HEK293 (cell line): ENCODE measurements around the gene MAP4K2.

Experiments
- CTCF ChIA-PET: fragments of 350-600 bp; formaldehyde crosslinking; extraction: SDS; loops from one replicate; lab custom pipeline; 2021; ENCODE audit warnings: antibody characterized with exemption; lab: Yijun Ruan, JAX
- POLR2A ChIA-PET: fragments of 300-600 bp; formaldehyde crosslinking; extraction: SDS; loops from one replicate; lab custom pipeline; 2020; ENCODE audit warnings: antibody characterized with exemption, inconsistent platforms; lab: Yijun Ruan, JAX
- H3K27ac ChIP-seq: fragments of 200-500 bp; sonication (Bioruptor generic); 2 replicates; pipeline ENCODE4 v1.5.1; 2014; ENCODE audit warnings: low read depth, low read length, control low read depth, inconsistent platforms; ENCODE audit errors: extremely low read depth
- H3K36me3 ChIP-seq, 2 experiments: fragments of 200-500 bp in 1 of 2; sonication (Bioruptor generic) in 1 of 2; 1 replicate in 1 of 2; 2 replicates in 1 of 2; pipeline ENCODE4 v1.5.1; 2014 to 2017; ENCODE audit warnings: inconsistent platforms in 2 of 2, low read length in 2 of 2; ENCODE audit not compliant: control insufficient read depth in 2 of 2, insufficient read depth in 1 of 2
- H3K4me1 ChIP-seq: fragments of 200-500 bp; sonication (Bioruptor generic); 2 replicates; pipeline ENCODE4 v1.5.1; 2014; ENCODE audit warnings: mild to moderate bottlenecking, low read length, inconsistent platforms; ENCODE audit not compliant: control insufficient read depth, insufficient read depth
- H3K4me3 ChIP-seq: 2 replicates; pipeline ENCODE4 v1.5.1; 2011; ENCODE audit warnings: low read depth, mild to moderate bottlenecking, control low read depth, low read length, moderate library complexity
- H3K9me3 ChIP-seq: fragments of 200-500 bp; sonication (Bioruptor generic); 2 replicates; pipeline ENCODE4 v1.5.1; 2014; ENCODE audit warnings: low read depth, low read length, inconsistent platforms; ENCODE audit not compliant: control insufficient read depth, insufficient read depth
- AEBP2 ChIP-seq: fragments of 450-650 bp; formaldehyde crosslinking; IDR thresholded peaks from 2 replicates; pipeline ENCODE4 v1.5.1; 2016; ENCODE audit warnings: missing biosample characterization, missing genetic modification characterization, borderline replicate concordance
- ATF2 ChIP-seq: fragments of 450-650 bp; formaldehyde crosslinking; IDR thresholded peaks from 2 replicates; pipeline ENCODE4 v1.5.1; 2016; ENCODE audit warnings: missing biosample characterization, missing genetic modification characterization, low read depth
- MZF1 ChIP-seq: fragments of 450-650 bp; formaldehyde crosslinking; IDR thresholded peaks from 2 replicates; pipeline ENCODE4 v1.5.1; 2017; ENCODE audit warnings: missing biosample characterization, missing genetic modification characterization, borderline replicate concordance
- PRDM1 ChIP-seq: fragments of 450-650 bp; formaldehyde crosslinking; IDR thresholded peaks from 2 replicates; pipeline ENCODE4; 2016; ENCODE audit warnings: missing biosample characterization, missing genetic modification characterization
- SP7 ChIP-seq: fragments of 450-650 bp; formaldehyde crosslinking; IDR thresholded peaks from 2 replicates; pipeline ENCODE4 v1.5.1; 2016; ENCODE audit warnings: missing biosample characterization, missing genetic modification characterization
- ZBTB21 ChIP-seq: fragments of 450-650 bp; formaldehyde crosslinking; IDR thresholded peaks from 2 replicates; pipeline ENCODE4 v1.5.1; 2017; ENCODE audit warnings: missing biosample characterization, missing genetic modification characterization
- ZBTB7A ChIP-seq: fragments of 450-650 bp; formaldehyde crosslinking; IDR thresholded peaks from 2 replicates; pipeline ENCODE4 v1.5.1; 2016; ENCODE audit warnings: low read depth, missing biosample characterization, missing genetic modification characterization
- ZFP41 ChIP-seq: fragments of 450-650 bp; formaldehyde crosslinking; IDR thresholded peaks from 2 replicates; pipeline ENCODE4 v1.5.1; 2016; ENCODE audit warnings: missing biosample characterization, missing genetic modification characterization, borderline replicate concordance
- ZNF184 ChIP-seq: fragments of 450-650 bp; IDR thresholded peaks from 2 replicates; pipeline ENCODE4 v1.5.1; 2018; ENCODE audit warnings: missing biosample characterization, mild to moderate bottlenecking, missing genetic modification characterization
- ZNF274 ChIP-seq, 2 experiments: fragments of 200-500 bp in 1 of 2; fragments of 450-650 bp in 1 of 2; sonication (Bioruptor generic) in 1 of 2; formaldehyde crosslinking in 1 of 2; IDR thresholded peaks; 2 replicates each; pipeline versions ENCODE4 v1.5.1 to v1.6.1; 2014 to 2016; ENCODE audit warnings: borderline replicate concordance in 1 of 2, inconsistent platforms in 1 of 2, low read length in 1 of 2, missing biosample characterization in 1 of 2, missing genetic modification characterization in 1 of 2
- ZNF302 ChIP-seq: fragments of 450-650 bp; formaldehyde crosslinking; IDR thresholded peaks from 2 replicates; pipeline ENCODE4 v1.5.1; 2016; ENCODE audit warnings: missing biosample characterization, missing genetic modification characterization, low read depth
- ZNF394 ChIP-seq: fragments of 450-650 bp; formaldehyde crosslinking; IDR thresholded peaks from 2 replicates; pipeline ENCODE4 v1.5.1; 2016; ENCODE audit warnings: missing biosample characterization, missing genetic modification characterization, mild to moderate bottlenecking, moderate library complexity, borderline replicate concordance
- ZNF48 ChIP-seq: fragments of 450-650 bp; formaldehyde crosslinking; IDR thresholded peaks from 2 replicates; pipeline ENCODE4 v1.5.1; 2016; ENCODE audit warnings: missing biosample characterization, missing genetic modification characterization
- ZNF514 ChIP-seq: fragments of 450-650 bp; formaldehyde crosslinking; IDR thresholded peaks from 2 replicates; pipeline ENCODE4 v1.5.1; 2016; ENCODE audit warnings: missing biosample characterization, missing genetic modification characterization
- ZNF544 ChIP-seq: fragments of 450-650 bp; formaldehyde crosslinking; IDR thresholded peaks from 2 replicates; pipeline ENCODE4 v1.5.0; 2017; ENCODE audit warnings: missing biosample characterization, missing genetic modification characterization
- ZNF549 ChIP-seq: fragments of 450-650 bp; IDR thresholded peaks from 2 replicates; pipeline ENCODE4 v1.5.1; 2018; ENCODE audit warnings: missing biosample characterization, missing genetic modification characterization, mild to moderate bottlenecking, inconsistent platforms, moderate library complexity
- ZNF558 ChIP-seq: fragments of 450-650 bp; formaldehyde crosslinking; IDR thresholded peaks from 2 replicates; pipeline ENCODE4 v1.5.1; 2016; ENCODE audit warnings: missing biosample characterization, missing genetic modification characterization
- ZNF571 ChIP-seq: fragments of 450-650 bp; formaldehyde crosslinking; IDR thresholded peaks from 2 replicates; pipeline ENCODE4 v1.5.0; 2017; ENCODE audit warnings: missing biosample characterization, missing genetic modification characterization
- ZNF585B ChIP-seq: fragments of 450-650 bp; formaldehyde crosslinking; IDR thresholded peaks from 2 replicates; pipeline ENCODE4 v1.5.1; 2016; ENCODE audit warnings: missing biosample characterization, missing genetic modification characterization
- ZNF704 ChIP-seq: fragments of 450-650 bp; formaldehyde crosslinking; IDR thresholded peaks from 2 replicates; pipeline ENCODE4 v1.5.1; 2016; ENCODE audit warnings: missing biosample characterization, missing genetic modification characterization
- ZNF747 ChIP-seq: fragments of 450-650 bp; formaldehyde crosslinking; IDR thresholded peaks from 2 replicates; pipeline ENCODE4 v1.5.1; 2016; ENCODE audit warnings: missing biosample characterization, missing genetic modification characterization
- ZNF791 ChIP-seq: fragments of 450-650 bp; formaldehyde crosslinking; IDR thresholded peaks from 2 replicates; pipeline ENCODE4 v1.5.1; 2016; ENCODE audit warnings: missing biosample characterization, missing genetic modification characterization

Gene MAP4K2

GRCh38 chr11:64838600-64839334, 35.8 kb upstream of the MAP4K2 start (continued):
- TF ChIP-seq ZNF571: no peak
- TF ChIP-seq ZFP41 (tag by site-specific recombination): no peak
- no peak for TF ChIP-seq ZNF302
- no peak for TF ChIP-seq ZNF544 (tag by site-specific recombination)
- TF ChIP-seq AEBP2 (tag by site-specific recombination): no peak
- no peak for TF ChIP-seq PRDM1 (tag by site-specific recombination)
- no peak for TF ChIP-seq ZNF558 (tag by site-specific recombination)
- no peak for TF ChIP-seq ZNF791
- no peak for TF ChIP-seq ZBTB21
- TF ChIP-seq ZNF274 (IDR thresholded peaks at IDR 0.05; ENCODE audit: low read length): no peak
- TF ChIP-seq ZNF274 (tag by site-specific recombination; IDR thresholded peaks at IDR 0.05; ENCODE audit: borderline replicate concordance): no peak
- no peak for TF ChIP-seq ZNF394 (tag by site-specific recombination)

- CTCF ChIA-PET: interaction anchor here (0.6 kb wide), 1 partner anchor 237 kb away, joined by 3 read pairs; no protein-coding TSS in a partner anchor
- H3K36me3 ChIP-seq: peaks cover 0 to 16% of the 10 kb centered on the region in 2 experiments; a peak in 1 of 3 replicates
- no peak overlapping the region for H3K4me3 ChIP-seq
- no peak for TF ChIP-seq ZNF704
- no peak for TF ChIP-seq ZNF747 (tag by site-specific recombination)
- no peak for TF ChIP-seq MZF1 (tag by site-specific recombination)
- TF ChIP-seq ZNF549 (tag by site-specific recombination): no peak
- TF ChIP-seq ZNF48: no peak
- TF ChIP-seq ZNF184 (tag by site-specific recombination): no peak
- no peak for TF ChIP-seq ATF2 (tag by site-specific recombination)
- no peak for TF ChIP-seq ZNF514
- TF ChIP-seq SP7 (tag by site-specific recombination): no peak
- TF ChIP-seq ZNF585B (tag by site-specific recombination): no peak
- no peak for TF ChIP-seq ZBTB7A (tag by site-specific recombination)
- TF ChIP-seq, all 188 proteins: peak for 0
- no peak overlapping the region for H3K27ac ChIP-seq
- no peaks in the 10 kb centered on the region; the same call in 1 of the 2 replicates for H3K4me1 ChIP-seq
- no peaks in the 10 kb centered on the region for H3K9me3 ChIP-seq
- POLR2A ChIA-PET: no interaction called here
Measured at GRCh38 chr11:64837887-64838351, 34.9 kb upstream of the MAP4K2 start.
